ENCODE measurements around the gene CDC42EP1.
"Not testable (repeated sequence)": the region's sequence is repeated elsewhere in the genome, so short reads cannot be mapped to it uniquely, and the experiment has no call there.

GRCh38 chr22:37539790-37540189 lies 20.5 kb upstream of the CDC42EP1 start:
- TF ChIP-seq POLR2A (IDR thresholded peaks at IDR 0.05; ENCODE audit: low read length); GATA1 (IDR thresholded peaks at IDR 0.05; ENCODE audit: low read depth, low read length): not testable (repeated sequence)

Measured in erythroblast (primary cell).